SK-N-MC (cell line): Measurements from ENCODE around the gene SPPL2A.

Experiments used
- DNase-seq: peaks from one replicate; pipeline ENCODE4 v3.0.0-alpha.2; 2011; ENCODE audit warnings: low read depth, low spot score
- H3K27ac ChIP-seq: fragments of 200-600 bp; sonication (generic); 2 replicates; pipeline ENCODE4 v1.5.1; 2016; ENCODE audit warnings: mixed run types
- H3K36me3 ChIP-seq: fragments of 200-600 bp; sonication (generic); 2 replicates; pipeline ENCODE4 v1.6.1; 2017; ENCODE audit warnings: antibody characterized with exemption, low read length, mixed read lengths; ENCODE audit not compliant: insufficient read depth
- H3K4me3 ChIP-seq: fragments of 200-600 bp; sonication (generic); 2 replicates; pipeline ENCODE4 v1.5.1; 2016
- H3K9ac ChIP-seq: fragments of 200-600 bp; sonication (generic); 2 replicates; pipeline ENCODE4 v1.8.0; 2017; ENCODE audit warnings: mixed run types, mixed read lengths; ENCODE audit not compliant: insufficient read length
- H3K9me3 ChIP-seq: fragments of 200-600 bp; sonication (generic); 2 replicates; pipeline ENCODE4 v1.6.1; 2017; ENCODE audit warnings: low read depth, mild to moderate bottlenecking, antibody characterized with exemption, low read length, moderate library complexity, mixed read lengths
- EZH2 ChIP-seq: fragments of 200-600 bp; sonication (generic); IDR thresholded peaks from one replicate; pipeline ENCODE4 v1.6.1; 2017; ENCODE audit warnings: antibody characterized with exemption
- FOXP2 ChIP-seq: optimal IDR thresholded peaks from 2 replicates; pipeline ENCODE3; 2011; ENCODE audit warnings: mild to moderate bottlenecking, moderate library complexity; ENCODE audit not compliant: insufficient read depth; ENCODE audit errors: extremely low read length, control extremely low read depth
- POLR2AphosphoS5 ChIP-seq: IDR thresholded peaks from 2 replicates; pipeline ENCODE4 v1.6.1; 2012; ENCODE audit warnings: mild to moderate bottlenecking, low read depth, low read length, borderline replicate concordance

Gene SPPL2A

GRCh38 chr15:50686469-50687301, 78.8 kb downstream of the SPPL2A start, which contains the start of gene TRPM7:
Gene TRPM7 (minus strand): TSS chr15:50686797. CDS start chr15:50686533, 264 bp downstream.
- Histone ChIP-seq H3K36me3 (peaks cover 23% of the 10 kb centered on the region), H3K27ac (peak within 1 kb of the TSS; percentile 87), H3K4me3 (peak within 1 kb of the TSS; percentile 93), H3K9me3 (no peaks in the 10 kb centered on the region), H3K9ac (peak within 1 kb of the TSS; percentile 95)
- TF ChIP-seq POLR2AphosphoS5 (peak; percentile 94), FOXP2 (peak; percentile 45), EZH2 (no peak)
- DNase-seq, result peak; percentile 61

GRCh38 chr15:50685976-50686468, 79.5 kb downstream of the SPPL2A start:
- Histone ChIP-seq H3K9ac (peak overlapping the region; percentile 95), H3K4me3 (peak overlapping the region; percentile 93), H3K9me3 (no peaks in the 10 kb centered on the region), H3K36me3 (peaks cover 23% of the 10 kb centered on the region), H3K27ac (peak overlapping the region; percentile 55)
- TF ChIP-seq POLR2AphosphoS5, result no peak
- no peak for TF ChIP-seq FOXP2
- TF ChIP-seq EZH2, result no peak
- DNase-seq, result no peak

DNA sequence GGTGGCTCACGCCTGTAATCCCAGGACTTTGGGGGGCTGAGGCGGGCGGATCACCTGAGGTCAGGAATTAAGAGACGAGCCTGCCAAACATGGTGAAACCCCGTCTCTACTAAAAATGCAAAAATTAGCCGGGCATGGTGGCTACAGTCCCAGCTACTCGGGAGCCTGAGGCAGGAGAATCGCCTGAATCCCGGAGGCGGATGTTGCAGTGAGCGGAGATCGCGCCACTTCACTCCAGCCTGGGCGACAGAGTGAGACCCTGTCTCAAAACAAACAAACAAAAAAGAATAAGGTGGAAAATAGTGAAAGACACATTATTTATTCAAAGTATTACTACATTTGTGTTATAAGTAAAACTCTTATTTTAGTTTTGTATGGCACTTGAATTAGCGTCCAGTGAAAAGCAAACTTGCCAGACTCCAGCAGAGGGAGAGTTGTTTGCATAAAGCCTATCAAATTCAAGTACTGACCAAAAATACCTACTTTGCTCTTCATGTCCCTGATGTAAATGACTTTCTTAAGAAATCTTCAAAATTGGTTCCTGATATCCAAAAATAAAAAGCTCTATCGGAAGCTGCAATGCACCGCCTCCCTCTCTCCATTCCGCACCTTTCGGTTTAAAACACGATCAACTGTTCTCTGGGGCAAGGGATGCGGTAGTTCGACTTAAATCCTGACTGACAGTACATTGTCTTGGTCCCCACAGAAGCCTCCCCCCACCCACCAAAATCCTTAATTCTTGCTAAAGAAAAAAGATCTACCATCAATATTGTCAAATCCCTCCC, 80.1 kb downstream of the SPPL2A start:
- no peak overlapping the region for H3K27ac ChIP-seq

GRCh38 chr15:50681467-50681866, 84.0 kb downstream of the SPPL2A start:
- Histone ChIP-seq H3K9ac (no peak overlapping the region), H3K27ac (no peak overlapping the region), H3K4me3 (no peak overlapping the region), H3K36me3 (peaks cover 27% of the 10 kb centered on the region), H3K9me3 (no peaks in the 10 kb centered on the region)
- TF ChIP-seq EZH2 (no peak), FOXP2 (no peak), POLR2AphosphoS5 (no peak)
- DNase-seq, result no peak

More for the DNA sequence above, 80.1 kb downstream of the SPPL2A start:
- H3K9me3 ChIP-seq, result no peaks in the 10 kb centered on the region
- no peak for DNase-seq
- peak overlapping the region; percentile 93 for H3K4me3 ChIP-seq
- TF ChIP-seq FOXP2 (no peak), POLR2AphosphoS5 (no peak), EZH2 (no peak)
- H3K36me3 ChIP-seq, result peaks cover 26% of the 10 kb centered on the region
- peak overlapping the region; percentile 95 for H3K9ac ChIP-seq

GRCh38 chr15:50676799-50677483, 88.6 kb downstream of the SPPL2A start:
- DNase-seq, result no peak
- Histone ChIP-seq H3K36me3 (peaks cover 19% of the 10 kb centered on the region), H3K27ac (peak overlapping the region; percentile 49; the same call in 1 of the 2 replicates), H3K4me3 (no peak overlapping the region), H3K9me3 (no peaks in the 10 kb centered on the region), H3K9ac (no peak overlapping the region)
- TF ChIP-seq POLR2AphosphoS5 (no peak), FOXP2 (no peak), EZH2 (no peak)

GRCh38 chr15:50675535-50676144, 89.9 kb downstream of the SPPL2A start:
- TF ChIP-seq FOXP2 (no peak), POLR2AphosphoS5 (no peak), EZH2 (no peak)
- H3K27ac ChIP-seq, result peak overlapping the region; percentile 38; the same call in 1 of the 2 replicates
- no peak overlapping the region for H3K4me3 ChIP-seq
- no peaks in the 10 kb centered on the region for H3K9me3 ChIP-seq
- no peak overlapping the region for H3K9ac ChIP-seq
- H3K36me3 ChIP-seq, result peaks cover 19% of the 10 kb centered on the region
- DNase-seq, result no peak

DNA sequence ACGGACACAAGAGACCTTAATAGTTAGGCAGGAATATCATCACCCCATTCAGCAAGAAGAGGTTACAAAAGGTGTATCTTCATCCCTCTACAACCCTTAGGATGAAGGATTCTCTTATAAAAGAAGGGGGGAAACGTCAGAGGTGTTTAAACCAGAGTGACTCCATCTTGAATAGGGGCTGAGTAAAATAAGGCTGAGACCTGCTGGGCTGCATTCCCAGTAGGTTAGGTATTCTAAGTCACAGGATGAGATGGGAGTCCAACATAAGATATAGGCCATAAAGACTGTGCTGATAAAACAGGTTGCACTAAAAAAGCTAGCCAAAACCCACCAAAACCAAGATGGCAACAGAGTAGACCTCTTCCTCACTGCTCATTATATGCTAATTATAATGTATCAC, 95.4 kb downstream of the SPPL2A start:
- TF ChIP-seq POLR2AphosphoS5 (no peak), FOXP2 (no peak), EZH2 (no peak)
- no peak overlapping the region for H3K27ac ChIP-seq
- peaks cover 26% of the 10 kb centered on the region for H3K36me3 ChIP-seq
- H3K9me3 ChIP-seq, result no peaks in the 10 kb centered on the region
- H3K9ac ChIP-seq, result no peak overlapping the region
- DNase-seq, result no peak
- H3K4me3 ChIP-seq, result no peak overlapping the region
